Lower leg skin (tissue), 3 donors: ENCODE results near the gene COPS7A.

Experiments
- POLR2A ChIP-seq, 2 donors: fragments of 450-650 bp; IDR thresholded peaks; one replicate each; pipeline ENCODE4 v1.6.1; 2016 to 2017; ENCODE audit warnings: antibody characterized with exemption in 2 of 2, mild to moderate bottlenecking in 1 of 2, moderate library complexity in 1 of 2
- TF ChIP-seq, protein P1 (sequence below), 3 donors: fragments of 450-650 bp; IDR thresholded peaks; one replicate each; pipeline ENCODE4 v1.5.1; 2016; ENCODE audit warnings: antibody characterized with exemption in 3 of 3, mild to moderate bottlenecking in 3 of 3, moderate library complexity in 2 of 3

DNA sequence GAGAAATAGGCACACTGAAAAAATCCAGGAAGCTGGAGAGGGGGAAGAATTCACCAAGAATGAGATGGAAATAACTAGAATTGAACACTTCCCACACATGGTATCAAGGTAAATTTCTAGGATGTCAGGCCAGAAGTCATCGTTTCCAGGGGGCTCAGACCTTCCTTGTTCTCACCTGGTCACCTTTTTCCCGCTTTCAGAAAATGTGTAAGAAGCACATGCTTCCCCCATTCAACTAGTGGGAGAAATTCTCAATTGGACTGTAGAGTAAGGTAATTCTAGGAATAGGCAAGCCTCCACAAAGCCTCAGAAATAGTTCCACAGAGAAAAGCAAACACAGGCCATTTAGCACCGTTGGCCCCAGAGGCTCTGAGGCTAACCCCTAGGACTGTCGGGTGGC, 39.5 kb downstream of the COPS7A start:
- no peak for TF ChIP-seq POLR2A (IDR thresholded peaks at IDR 0.05)
- TF ChIP-seq, protein P1, sequence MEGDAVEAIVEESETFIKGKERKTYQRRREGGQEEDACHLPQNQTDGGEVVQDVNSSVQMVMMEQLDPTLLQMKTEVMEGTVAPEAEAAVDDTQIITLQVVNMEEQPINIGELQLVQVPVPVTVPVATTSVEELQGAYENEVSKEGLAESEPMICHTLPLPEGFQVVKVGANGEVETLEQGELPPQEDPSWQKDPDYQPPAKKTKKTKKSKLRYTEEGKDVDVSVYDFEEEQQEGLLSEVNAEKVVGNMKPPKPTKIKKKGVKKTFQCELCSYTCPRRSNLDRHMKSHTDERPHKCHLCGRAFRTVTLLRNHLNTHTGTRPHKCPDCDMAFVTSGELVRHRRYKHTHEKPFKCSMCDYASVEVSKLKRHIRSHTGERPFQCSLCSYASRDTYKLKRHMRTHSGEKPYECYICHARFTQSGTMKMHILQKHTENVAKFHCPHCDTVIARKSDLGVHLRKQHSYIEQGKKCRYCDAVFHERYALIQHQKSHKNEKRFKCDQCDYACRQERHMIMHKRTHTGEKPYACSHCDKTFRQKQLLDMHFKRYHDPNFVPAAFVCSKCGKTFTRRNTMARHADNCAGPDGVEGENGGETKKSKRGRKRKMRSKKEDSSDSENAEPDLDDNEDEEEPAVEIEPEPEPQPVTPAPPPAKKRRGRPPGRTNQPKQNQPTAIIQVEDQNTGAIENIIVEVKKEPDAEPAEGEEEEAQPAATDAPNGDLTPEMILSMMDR (IDR thresholded peaks at IDR 0.05) = no peak
